H1 (cell line): ENCODE measurements around the gene ATXN7L3. TPM values are rescaled to one million over a fixed set of nuclear protein-coding genes. Genes with fewer than 3 reads are reported as not detected.

Source experiments
- CTCF ChIA-PET: fragments of 300-600 bp; sonication (Branson Sonifier 250); formaldehyde crosslinking; loops from one replicate; lab custom pipeline; 2021; ENCODE audit not compliant: partially characterized antibody; lab: Charles Lee
- POLR2A ChIA-PET: fragments of 300-600 bp; sonication (Branson Sonifier 250); formaldehyde crosslinking; loops from one replicate; lab custom pipeline; 2021; ENCODE audit warnings: inconsistent platforms; ENCODE audit not compliant: partially characterized antibody; lab: Charles Lee
- DNase-seq, 2 experiments: peaks; one replicate each; pipeline versions ENCODE4 v3.0.0 to v3.0.0-alpha.2; 2010 to 2022; ENCODE audit warnings: low spot score in 2 of 2, low read depth in 1 of 2, mixed read lengths in 1 of 2
- FAIRE-seq: peaks from 2 replicates; lab custom pipeline; 2011; peaks lifted over from hg19 to GRCh38; lab: Jason Lieb, UNC
- H2AFZ ChIP-seq: 2 replicates; pipeline ENCODE4 v1.8.1; 2012; ENCODE audit warnings: low read length, inconsistent platforms
- H2AK5ac ChIP-seq: 2 replicates; pipeline ENCODE4 v1.6.1; 2013; ENCODE audit warnings: low read depth, low read length
- H2BK120ac ChIP-seq: replicated peaks from 2 replicates; pipeline ENCODE3; 2013; ENCODE audit warnings: low read depth, low read length, inconsistent platforms
- H2BK12ac ChIP-seq: 2 replicates; pipeline ENCODE4 v1.6.1; 2013; ENCODE audit warnings: low read depth, low read length
- H2BK15ac ChIP-seq: 2 replicates; pipeline ENCODE4 v1.6.1; 2013; ENCODE audit warnings: low read length
- H2BK20ac ChIP-seq: 2 replicates; pipeline ENCODE4 v1.6.1; 2013; ENCODE audit warnings: low read length
- H2BK5ac ChIP-seq: 2 replicates; pipeline ENCODE4 v1.6.1; 2013; ENCODE audit warnings: low read depth, low read length
- H3K14ac ChIP-seq: 2 replicates; pipeline ENCODE4 v1.6.1; 2013; ENCODE audit warnings: inconsistent platforms; ENCODE audit not compliant: insufficient read length
- H3K18ac ChIP-seq: 2 replicates; pipeline ENCODE4 v1.6.1; 2013; ENCODE audit warnings: low read length; ENCODE audit errors: extremely low read depth
- H3K23ac ChIP-seq: 2 replicates; pipeline ENCODE4 v1.6.1; 2013; ENCODE audit warnings: inconsistent platforms; ENCODE audit not compliant: insufficient read length
- H3K23me2 ChIP-seq: 2 replicates; pipeline ENCODE4 v1.6.1; 2013; ENCODE audit warnings: low read depth, low read length
- H3K27ac ChIP-seq: 2 replicates; pipeline ENCODE4 v1.6.1; 2011; ENCODE audit warnings: low read depth, low read length, inconsistent platforms
- H3K27me3 ChIP-seq, 4 experiments: replicated peaks in 1 of 4; 1 replicate in 1 of 4; 2 replicates in 3 of 4; pipeline versions ENCODE4 v1.6.1 to v1.8.1; 2011 to 2013; ENCODE audit warnings: low read length in 3 of 4, mild to moderate bottlenecking in 3 of 4, inconsistent platforms in 2 of 4, mixed read lengths in 2 of 4, moderate library complexity in 1 of 4; ENCODE audit not compliant: control insufficient read depth in 3 of 4, insufficient read depth in 3 of 4; ENCODE audit errors: extremely low read depth in 1 of 4
- H3K36me3 ChIP-seq, 4 experiments: 2 replicates each; pipeline versions ENCODE4 v1.6.1 to v1.8.1; 2011 to 2013; ENCODE audit warnings: mild to moderate bottlenecking in 4 of 4, low read length in 3 of 4, moderate library complexity in 2 of 4, control low read depth in 1 of 4, inconsistent platforms in 1 of 4; ENCODE audit not compliant: insufficient read depth in 4 of 4, control insufficient read depth in 2 of 4
- H3K4ac ChIP-seq: replicated peaks from 2 replicates; pipeline ENCODE3; 2013; ENCODE audit warnings: low read length, low read depth, mixed read lengths, inconsistent platforms; ENCODE audit not compliant: insufficient read length
- H3K4me1 ChIP-seq, 4 experiments: replicated peaks in 1 of 4; 1 replicate in 1 of 4; 2 replicates in 3 of 4; pipeline versions ENCODE4 v1.6.1 to v1.8.1; 2011 to 2013; ENCODE audit warnings: low read length in 3 of 4, inconsistent platforms in 2 of 4, mixed read lengths in 1 of 4; ENCODE audit not compliant: insufficient read depth in 4 of 4, control insufficient read depth in 3 of 4
- H3K4me2 ChIP-seq, 2 experiments: 2 replicates each; pipeline versions ENCODE4 v1.6.1 to v1.8.1; 2011 to 2013; ENCODE audit warnings: low read depth in 2 of 2, low read length in 2 of 2, control low read depth in 1 of 2, inconsistent platforms in 1 of 2, mild to moderate bottlenecking in 1 of 2; ENCODE audit not compliant: insufficient read depth in 1 of 2
- H3K4me3 ChIP-seq, 4 experiments: fragments of 200-600, 300-600 bp in 1 of 4; sonication (generic), shearing (Covaris generic), sonication (Bioruptor Twin) in 1 of 4; 2 replicates each; pipeline versions ENCODE4 v1.5.1 to v1.8.1; 2011 to 2016; ENCODE audit warnings: low read length in 4 of 4, low read depth in 3 of 4, control low read depth in 2 of 4, inconsistent platforms in 2 of 4, mild to moderate bottlenecking in 2 of 4, mixed read lengths in 1 of 4, moderate library complexity in 1 of 4; ENCODE audit not compliant: insufficient read depth in 2 of 4; ENCODE audit errors: extremely low read depth in 1 of 4
- H3K56ac ChIP-seq: replicated peaks from 2 replicates; pipeline ENCODE3; 2013; ENCODE audit warnings: low read depth, mild to moderate bottlenecking, mixed read lengths, low read length, inconsistent platforms; ENCODE audit not compliant: insufficient read length
- H3K79me1 ChIP-seq: 2 replicates; pipeline ENCODE4 v1.6.1; 2013; ENCODE audit warnings: low read depth, low read length, control low read depth
- H3K79me2 ChIP-seq, 2 experiments: 2 replicates each; pipeline versions ENCODE4 v1.6.1 to v1.8.1; 2012 to 2013; ENCODE audit warnings: low read length in 2 of 2, mild to moderate bottlenecking in 2 of 2, inconsistent platforms in 1 of 2; ENCODE audit not compliant: insufficient read depth in 2 of 2, control insufficient read depth in 1 of 2
- H3K9ac ChIP-seq, 4 experiments: replicated peaks in 1 of 4; 1 replicate in 1 of 4; 2 replicates in 3 of 4; pipeline versions ENCODE4 v1.6.1 to v1.8.1; 2011 to 2013; ENCODE audit warnings: low read depth in 3 of 4, low read length in 3 of 4, control low read depth in 2 of 4, mild to moderate bottlenecking in 2 of 4, moderate library complexity in 2 of 4, inconsistent platforms in 1 of 4; ENCODE audit errors: extremely low read depth in 1 of 4
- H3K9me3 ChIP-seq, 2 experiments: 2 replicates each; pipeline versions ENCODE4 v1.6.1 to v1.8.1; 2012 to 2013; ENCODE audit warnings: mild to moderate bottlenecking in 2 of 2, moderate library complexity in 2 of 2, control low read depth in 1 of 2, inconsistent platforms in 1 of 2, low read depth in 1 of 2, low read length in 1 of 2, mixed read lengths in 1 of 2; ENCODE audit not compliant: insufficient read depth in 2 of 2
- H4K20me1 ChIP-seq, 2 experiments: replicated peaks in 1 of 2; 2 replicates each; pipeline versions ENCODE3 to v1.8.1; 2011 to 2013; ENCODE audit warnings: inconsistent platforms in 2 of 2, low read length in 2 of 2, mild to moderate bottlenecking in 1 of 2; ENCODE audit not compliant: insufficient read depth in 2 of 2, control insufficient read depth in 1 of 2
- H4K5ac ChIP-seq: 2 replicates; pipeline ENCODE4 v1.6.1; 2013; ENCODE audit warnings: low read length, low read depth, mixed read lengths, inconsistent platforms; ENCODE audit not compliant: insufficient read length
- H4K8ac ChIP-seq: 2 replicates; pipeline ENCODE4 v1.8.0; 2013; ENCODE audit warnings: mild to moderate bottlenecking, moderate library complexity, low read length, inconsistent platforms; ENCODE audit not compliant: insufficient read depth; ENCODE audit errors: extremely low read depth
- H4K91ac ChIP-seq: replicated peaks from 2 replicates; pipeline ENCODE3; 2013; ENCODE audit warnings: low read length, mixed read lengths, inconsistent platforms; ENCODE audit not compliant: insufficient read length
- ASH2L ChIP-seq: fragments of 200-600, 300-600 bp; sonication (generic); IDR thresholded peaks from one replicate; pipeline ENCODE4 v1.7.1; 2017; ENCODE audit warnings: low read length
- EZH2 ChIP-seq: fragments of 200-600 bp; sonication (generic); IDR thresholded peaks from 2 replicates; pipeline ENCODE4 v1.7.1; 2012; ENCODE audit warnings: low read depth, mild to moderate bottlenecking, moderate library complexity, low read length, inconsistent platforms; ENCODE audit not compliant: severe bottlenecking
- KDM5A ChIP-seq: fragments of 200-600 bp; IDR thresholded peaks from 2 replicates; pipeline ENCODE4 v1.7.1; 2012; ENCODE audit warnings: mild to moderate bottlenecking, low read length, inconsistent platforms, mixed read lengths
- NRF1 ChIP-seq: IDR thresholded peaks from 2 replicates; pipeline ENCODE4 v1.6.1; 2011; ENCODE audit warnings: mild to moderate bottlenecking, low read depth, low read length, improper control_type of control experiment
- PHF8 ChIP-seq: fragments of 200-600 bp; sonication (generic); conservative IDR thresholded peaks from 2 replicates; pipeline ENCODE4 v1.7.1; 2012; ENCODE audit warnings: low read depth, mild to moderate bottlenecking, inconsistent platforms, low read length, moderate library complexity
- POU5F1 ChIP-seq: IDR thresholded peaks from 2 replicates; pipeline ENCODE4 v1.6.1; 2011; ENCODE audit warnings: low read depth, mild to moderate bottlenecking, low read length, moderate library complexity
- SIRT6 ChIP-seq: IDR thresholded peaks from one replicate; pipeline ENCODE4 v1.7.1; 2012; ENCODE audit warnings: low read length, inconsistent platforms
- SRF ChIP-seq: IDR thresholded peaks from 2 replicates; pipeline ENCODE4 v1.6.1; 2011; ENCODE audit warnings: mild to moderate bottlenecking, low read depth, low read length, moderate library complexity
- ZNF274 ChIP-seq: IDR thresholded peaks from 2 replicates; pipeline ENCODE4 v1.7.0; 2012; ENCODE audit warnings: low read length, borderline replicate concordance; ENCODE audit errors: extremely low read depth
- WGBS, 2 experiments: shearing (Covaris generic) in 1 of 2; methylation state at CpG; one replicate each; pipeline versions ENCODE4 v1.1.6 to v1.1.7; 2013 to 2015; ENCODE audit warnings: low lambda C conversion rate in 2 of 2, mixed read lengths in 2 of 2, inconsistent platforms in 1 of 2, low coverage in 1 of 2, missing lambda C conversion rate in 1 of 2; ENCODE audit not compliant: insufficient replicate concordance in 2 of 2, insufficient coverage in 1 of 2, insufficient read length in 1 of 2; ENCODE audit errors: extremely low coverage in 1 of 2, missing lambda C conversion rate in 1 of 2; 5-methylcytosine and 5-hydroxymethylcytosine counted together
- polyA plus RNA-seq, 7 experiments: library from polyadenylated mRNA; depleted of rRNA in 3 of 7; stranded (reverse) in 5 of 7; unstranded in 2 of 7; fragments of >200 nt in 5 of 7; fragments of 200-250 nt in 2 of 7; gene quantifications; 1 replicate in 5 of 7; 2 replicates in 1 of 7; 4 replicates in 1 of 7; pipeline versions ENCODE4 v1.2.1 to v1.2.3, GENCODE V29; 2011 to 2013; ENCODE audit warnings: missing spikeins in 2 of 7, mixed read lengths in 2 of 7
- total RNA-seq: library from RNA; stranded (reverse); fragmentation: NEBNext Ultra II Directional; extraction: Animal tissue kit (Norgen Biotek cat#: 25700); gene quantifications from 2 replicates; pipeline ENCODE4 v1.2.1, GENCODE V29; 2021
- TF ChIP-seq, protein P1 (sequence below): IDR thresholded peaks from 2 replicates; pipeline ENCODE4 v1.6.1; 2012; ENCODE audit warnings: inconsistent platforms

Gene ATXN7L3
- total and polyA plus RNA-seq, 2 of the 8 experiments (the other 6 are each of a cell fraction or from before 2014, with no cell fraction given) = 53.7 to 103 TPM

DNA sequence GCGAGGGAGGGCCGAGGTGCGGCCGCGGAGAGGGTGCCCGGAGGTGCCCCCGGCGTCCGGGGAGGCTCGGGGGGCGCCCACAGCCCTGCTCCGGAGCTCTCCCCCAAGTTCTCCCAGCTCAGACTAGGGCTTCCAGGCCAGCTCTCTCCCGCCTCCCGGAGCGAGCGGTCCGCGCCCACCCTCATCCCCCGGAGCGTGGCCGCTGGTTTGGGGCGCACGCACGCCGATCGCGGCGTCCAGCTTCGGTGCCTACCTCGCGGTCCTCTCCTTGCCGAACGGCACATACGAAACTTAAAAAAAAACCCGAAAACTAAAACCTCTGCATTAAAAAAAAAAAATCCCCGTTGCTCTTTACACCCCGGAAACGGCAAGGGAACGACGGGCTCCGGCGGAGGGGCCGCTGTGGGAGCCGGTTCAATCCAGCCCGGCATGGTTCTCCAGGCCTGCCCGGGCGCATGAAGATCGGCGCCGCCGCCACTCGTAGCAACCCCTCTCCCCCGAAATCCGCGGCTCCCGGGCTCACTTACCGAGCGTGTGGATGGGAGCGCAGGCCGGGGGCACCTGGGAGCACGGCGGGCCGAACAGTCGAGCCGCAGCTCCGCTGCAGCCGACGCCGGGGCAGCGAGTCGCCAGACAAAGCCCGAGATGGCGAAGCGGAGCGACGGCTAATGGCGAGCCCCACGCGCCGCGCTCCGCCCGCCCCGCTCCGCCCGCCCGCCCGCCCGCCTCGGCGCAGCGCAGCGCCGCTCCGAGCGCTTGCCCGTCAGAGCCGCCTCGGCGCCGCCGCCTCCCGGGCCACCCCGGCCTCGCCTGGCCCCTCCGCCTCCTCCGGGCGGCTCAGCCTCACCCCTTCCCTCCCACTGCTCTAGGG lies 20.8 kb upstream of the ATXN7L3 start:
- ChIA-PET CTCF (interaction anchor here (0.8 to 3.3 kb wide), 17 partner anchors 10 to 142 kb away, joined by 3 to 26 read pairs (median 5); partner anchors contain the start of genes GRN and RUNDC3A), POLR2A (interaction anchor here (0.6 to 4.9 kb wide), 31 partner anchors 9 to 143 kb away, joined by 3 to 58 read pairs (median 4); partner anchors contain the start of genes ASB16, GRN, RUNDC3A and SLC25A39)
- peaks cover 9% of the 10 kb centered on the region for H3K79me1 ChIP-seq
- H2AFZ ChIP-seq = no peak overlapping the region
- H4K8ac ChIP-seq = peak overlapping the region; percentile 99; the same call in 1 of the 2 replicates
- peaks cover 4 to 21% (median 5%) of the 10 kb centered on the region in 4 experiments; a peak in 6 of 7 replicates for H3K4me1 ChIP-seq
- no peak overlapping the region for H2BK120ac ChIP-seq
- H2BK15ac ChIP-seq = peak overlapping the region; percentile 61; the same call in 1 of the 2 replicates
- no peak overlapping the region for H2BK20ac ChIP-seq
- peak overlapping the region; percentile 97 for H3K56ac ChIP-seq
- no peak overlapping the region for H3K23ac ChIP-seq
- 2% methylated on average over 38 of the region's 108 CpGs; no CpG with 5 or more reads in 1 of the 2 experiments for WGBS, 2 experiments
- H3K9ac ChIP-seq = peak overlapping the region; percentile 67 to 96 (median 92)
- H3K4me2 ChIP-seq = peak overlapping the region; percentile 84 to 97
- no peak overlapping the region for H3K14ac ChIP-seq
- H3K27me3 ChIP-seq = no peaks in the 10 kb centered on the region
- peak overlapping the region; percentile 79 to 100 (median 88) for H3K4me3 ChIP-seq
- H3K79me2 ChIP-seq = peaks cover 11 to 23% of the 10 kb centered on the region in 2 experiments
- DNase-seq = peak in 1 of 2 experiments; percentile 72
- peak overlapping the region; percentile 90 for H4K91ac ChIP-seq
- no peak overlapping the region for H3K4ac ChIP-seq
- no peaks in the 10 kb centered on the region for H3K9me3 ChIP-seq
- peaks cover 21% of the 10 kb centered on the region for H3K23me2 ChIP-seq
- peak overlapping the region; percentile 87 for H3K27ac ChIP-seq
- peak overlapping the region; percentile 90; the same call in 1 of the 2 replicates for H2BK5ac ChIP-seq
- 0 out of 2 replicates have a peak overlapping the region, but pooled peaks have one; percentile 30 for H2AK5ac ChIP-seq
- no peak overlapping the region for H2BK12ac ChIP-seq
- no peak for FAIRE-seq
- H3K18ac ChIP-seq = peak overlapping the region; percentile 97
- H3K36me3 ChIP-seq = peaks cover 11 to 17% (median 14%) of the 10 kb centered on the region in 4 experiments; a peak in 7 of 8 replicates
- H4K5ac ChIP-seq = peak overlapping the region; percentile 85
- peaks cover 0 to 4% of the 10 kb centered on the region in 2 experiments for H4K20me1 ChIP-seq
- TF ChIP-seq, protein P1, sequence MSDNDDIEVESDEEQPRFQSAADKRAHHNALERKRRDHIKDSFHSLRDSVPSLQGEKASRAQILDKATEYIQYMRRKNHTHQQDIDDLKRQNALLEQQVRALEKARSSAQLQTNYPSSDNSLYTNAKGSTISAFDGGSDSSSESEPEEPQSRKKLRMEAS = peak; percentile 45; the same call in 1 of the 2 replicates
- TF ChIP-seq SRF = no peak
- TF ChIP-seq ASH2L = no peak
- no peak for TF ChIP-seq EZH2
- no peak for TF ChIP-seq ZNF274
- TF ChIP-seq KDM5A = no peak
- no peak for TF ChIP-seq NRF1
- TF ChIP-seq PHF8 = peak; percentile 55
- no peak for TF ChIP-seq POU5F1
- no peak for TF ChIP-seq SIRT6
